Right renal cortex interstitium (tissue), 3 donors: ENCODE results near the gene EIF1. TPM values are rescaled to one million over a fixed set of nuclear protein-coding genes. Genes with fewer than 3 reads are reported as not detected.

Experiments used
- DNase-seq, 3 donors: peaks; one replicate each; pipeline ENCODE4 v3.0.0-alpha.2; 2013; ENCODE audit warnings: low read depth in 3 of 3, low spot score in 2 of 3
- polyA plus RNA-seq, 3 donors: library from polyadenylated mRNA; unstranded; fragments of 120-200 nt; gene quantifications; one replicate each; pipeline ENCODE4 v1.2.1, GENCODE V29; 2013; ENCODE audit not compliant: insufficient read length in 3 of 3

The EIF1 gene
- polyA plus RNA-seq, 3 donors, result 766 to 777 (median 774) TPM

DNA sequence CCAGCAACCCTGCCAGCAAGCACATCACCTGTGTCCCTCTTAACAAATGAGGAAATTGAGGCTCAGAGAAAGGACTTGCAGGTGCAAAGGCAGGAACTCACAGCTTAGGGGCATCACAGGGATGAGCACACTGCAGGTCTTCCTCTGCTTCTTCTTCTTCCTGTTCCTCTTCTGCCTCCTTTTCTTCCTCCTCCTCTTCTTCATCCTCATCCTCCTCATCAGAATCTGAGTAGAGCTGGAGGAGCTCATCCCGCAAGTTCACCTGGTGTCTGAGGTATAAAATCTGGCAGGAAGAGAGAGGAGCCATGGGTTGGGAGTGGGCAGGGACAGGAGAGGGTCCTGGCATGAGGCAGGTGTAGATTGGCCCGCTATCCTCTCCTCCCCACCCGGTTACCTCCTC, 43.2 kb downstream of the EIF1 start:
- DNase-seq, result no peak

DNA sequence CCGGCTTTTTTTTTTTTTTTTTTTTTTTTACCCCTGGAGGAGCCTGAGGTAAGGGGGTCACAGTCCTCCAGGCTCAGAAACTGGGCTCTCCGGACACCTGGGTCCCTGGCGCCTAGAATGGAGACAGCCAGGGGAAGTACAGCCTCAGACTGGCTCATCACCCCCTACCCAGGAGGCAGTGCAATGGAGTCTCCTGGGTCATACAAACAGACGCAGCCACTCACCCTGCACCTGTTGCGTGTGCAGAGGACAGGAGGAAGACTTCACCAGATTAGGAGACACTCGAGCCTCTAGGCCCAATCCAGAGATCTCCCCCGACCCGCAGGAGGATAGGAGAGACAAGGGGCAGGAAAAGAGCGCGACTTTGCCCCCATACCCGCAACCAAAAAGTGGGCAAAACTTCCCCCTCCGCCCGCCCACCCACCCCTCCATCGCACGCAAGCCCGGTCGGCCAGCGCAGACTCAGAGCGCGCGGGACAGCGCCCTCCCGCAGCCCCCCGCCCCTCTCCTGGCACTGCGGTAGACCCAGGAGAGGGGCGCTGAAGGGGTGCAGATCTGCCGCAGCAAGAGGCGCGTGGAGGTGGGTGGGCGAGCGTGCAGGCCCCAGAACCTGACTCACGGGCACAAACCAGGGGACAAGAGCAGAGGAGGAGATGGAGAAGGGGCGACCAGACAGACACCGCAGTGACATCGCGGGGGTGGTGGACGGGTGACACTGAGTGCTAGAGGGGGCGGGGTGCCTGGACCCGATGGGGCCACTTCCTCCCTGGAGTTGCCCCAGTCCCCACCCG, 44.9 kb downstream of the EIF1 start:
- DNase-seq, result no peak

GRCh38 chr17:41734139-41734948, 45.7 kb downstream of the EIF1 start, which contains the start of gene HAP1:
Gene HAP1 (minus strand): TSS chr17:41734643. CDS start chr17:41734634, 9 bp downstream.
- no peak for DNase-seq

DNA sequence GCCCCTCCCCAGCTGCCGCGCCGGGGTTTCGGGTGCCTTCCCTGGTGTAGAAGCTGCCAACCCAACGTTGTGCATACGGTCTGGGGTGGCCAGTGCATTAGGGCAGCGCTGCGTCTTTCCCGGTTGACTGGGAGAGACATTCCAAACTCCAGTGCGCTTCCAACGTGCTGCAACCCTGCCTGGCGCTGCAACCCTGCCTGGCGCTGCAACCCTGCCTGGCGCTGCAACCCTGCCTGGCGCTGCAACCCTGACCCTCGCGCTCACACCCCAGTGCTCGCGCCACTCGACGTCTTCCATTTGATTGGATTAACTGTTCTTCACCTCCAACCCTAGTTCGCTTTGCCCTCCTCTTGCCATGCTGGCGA, 46.2 kb downstream of the EIF1 start:
- DNase-seq, result no peak

GRCh38 chr17:41735744-41736143, 47.1 kb downstream of the EIF1 start:
- no peak for DNase-seq

DNA sequence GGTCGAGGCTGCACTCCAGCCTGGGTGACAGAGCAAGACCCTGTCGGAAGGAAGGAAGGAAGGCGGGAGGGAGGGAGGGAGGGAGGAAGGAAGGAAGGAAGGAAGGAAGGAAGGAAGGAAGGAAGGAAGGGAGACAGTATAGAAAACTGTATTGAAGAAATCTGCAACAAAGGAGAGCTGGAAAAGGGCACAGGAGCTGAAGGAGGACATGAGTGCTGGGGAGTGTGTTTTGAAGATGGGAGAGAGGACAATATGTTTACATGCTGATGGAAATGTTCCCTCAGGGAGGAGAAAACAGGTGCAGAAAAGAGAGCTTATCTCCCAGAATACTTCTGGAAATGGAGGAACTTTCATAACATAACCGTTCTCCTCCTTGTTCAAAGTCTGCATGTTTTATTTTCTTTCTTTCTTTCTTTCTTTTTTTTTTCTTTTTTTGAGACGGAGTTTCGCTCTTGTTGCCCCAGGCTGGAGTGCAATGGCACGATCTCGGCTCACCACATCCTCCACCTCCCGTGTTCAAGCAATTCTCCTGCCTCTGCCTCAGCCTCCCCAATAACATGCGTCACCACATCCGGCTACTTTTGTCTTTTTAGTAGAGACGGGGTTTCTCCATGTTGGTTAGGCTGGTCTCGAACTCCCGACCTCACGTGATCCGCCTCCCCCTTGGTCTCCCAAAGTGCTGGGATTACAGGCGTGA, 48.4 kb downstream of the EIF1 start:
- DNase-seq, result no peak

DNA sequence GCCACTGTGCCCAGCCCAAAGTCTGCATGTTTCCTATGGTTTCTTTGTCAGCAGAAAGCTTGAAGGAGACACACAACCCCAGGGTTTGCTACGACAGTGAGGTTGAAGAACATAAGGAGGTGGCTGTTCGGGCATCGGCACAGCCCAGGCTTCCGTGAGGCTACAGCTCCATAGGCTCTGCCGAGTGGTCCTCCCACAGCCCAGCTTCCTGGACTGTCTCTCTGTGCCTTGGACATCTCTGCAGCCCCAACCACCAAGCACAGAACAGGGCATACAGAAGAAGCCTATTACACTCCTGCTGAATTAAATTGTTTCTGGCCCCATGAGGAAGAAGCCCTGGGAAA, 49.0 kb downstream of the EIF1 start:
- DNase-seq, result no peak

DNA sequence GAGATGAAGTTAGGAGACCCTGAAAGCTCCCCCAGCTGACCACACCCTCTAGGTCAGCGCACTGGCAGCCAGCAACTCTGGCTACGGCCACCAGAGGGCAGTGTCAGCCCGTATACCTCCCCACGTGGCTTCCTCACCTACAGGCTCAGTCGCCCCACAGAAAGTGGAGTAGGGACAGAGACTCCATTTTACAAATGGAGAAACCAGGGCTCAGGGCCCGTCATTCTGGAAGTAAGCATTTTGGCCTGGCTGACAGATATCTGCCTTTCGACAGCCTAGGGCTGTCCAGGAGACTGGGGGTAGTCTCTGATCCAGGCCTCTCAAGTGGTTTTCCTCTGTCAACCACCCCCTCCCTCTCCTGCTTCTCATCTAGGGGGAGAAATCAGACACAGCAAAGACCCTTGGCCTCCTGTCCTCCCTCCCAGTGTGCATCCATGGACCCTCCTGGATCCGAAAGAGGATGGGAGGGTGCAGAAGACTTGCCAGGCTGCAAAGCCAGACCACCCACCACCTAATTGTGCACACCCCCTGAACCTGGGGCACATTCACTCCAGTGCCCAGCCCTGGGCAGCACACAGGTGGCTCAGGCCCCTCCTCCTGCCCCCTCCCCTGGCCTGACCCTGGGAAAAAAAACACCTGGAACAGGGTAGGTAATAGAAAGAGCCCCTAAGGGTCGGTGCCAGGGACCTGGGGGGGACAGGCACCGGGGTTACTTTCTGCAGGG, 49.6 kb downstream of the EIF1 start:
- peak; percentile 67 to 82 (median 69) for DNase-seq

DNA sequence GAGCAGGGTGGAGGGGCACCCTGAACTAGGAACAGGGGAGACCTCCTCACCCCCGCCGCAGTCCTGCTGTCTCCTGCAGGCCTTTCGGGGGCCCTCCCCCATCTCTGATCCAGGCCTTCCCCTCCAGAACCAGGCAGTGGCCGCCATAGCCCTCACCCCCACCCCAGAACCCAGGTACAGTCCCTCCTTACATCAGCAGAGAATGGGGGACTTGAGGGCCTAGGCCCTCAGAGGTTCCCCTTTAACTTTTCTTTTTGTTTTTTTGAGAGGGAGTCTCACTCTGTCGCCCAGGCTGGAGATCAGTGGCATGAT, 50.1 kb downstream of the EIF1 start:
- DNase-seq, result no peak

- no peak for DNase-seq
These were observed 51.1 kb downstream of the EIF1 start for GRCh38 chr17:41739661-41740352.

- no peak for DNase-seq
These were observed 51.8 kb downstream of the EIF1 start for GRCh38 chr17:41740506-41740905.

- no peak for DNase-seq
These were observed 53.0 kb downstream of the EIF1 start for GRCh38 chr17:41741709-41742108.

Other genes with a start within 250 kb of the EIF1 start
- gene KRT38, start 247.9 kb upstream of the EIF1 start, polyA plus RNA-seq, result not detected
- not detected for gene KRT32, start 221.5 kb upstream of the EIF1 start, polyA plus RNA-seq
- under 1 TPM in 1 of 3 donors, not detected in 2; 0.10 TPM for gene KRT35, start 207.7 kb upstream of the EIF1 start, polyA plus RNA-seq
- gene KRT36, start 199.0 kb upstream of the EIF1 start, polyA plus RNA-seq, result not detected
- gene KRT13, start 183.3 kb upstream of the EIF1 start, polyA plus RNA-seq, result under 1 TPM in 1 of 3 donors, not detected in 2; 0.34 TPM
- 1 to 10 TPM in 1 of 3 donors, under 1 TPM in 2; 0.60 to 1.3 (median 0.89) TPM for gene KRT15, start 170.0 kb upstream of the EIF1 start, polyA plus RNA-seq
- 100 to 1,000 TPM; 139 to 220 (median 177) TPM for gene KRT19, start 160.6 kb upstream of the EIF1 start, polyA plus RNA-seq
- gene KRT9, start 116.8 kb upstream of the EIF1 start, polyA plus RNA-seq, result not detected
- gene KRT14, start 102.0 kb upstream of the EIF1 start, polyA plus RNA-seq, result under 1 TPM; 0.28 to 0.55 (median 0.35) TPM
- gene KRT16, start 76.1 kb upstream of the EIF1 start, polyA plus RNA-seq, result not detected
- gene KRT17, start 64.3 kb upstream of the EIF1 start, polyA plus RNA-seq, result 1 to 10 TPM in 2 of 3 donors, under 1 TPM in 1; 0.98 to 1.6 (median 1.2) TPM
- not detected for gene GAST, start 23.4 kb downstream of the EIF1 start, polyA plus RNA-seq
- gene HAP1, start 45.8 kb downstream of the EIF1 start, polyA plus RNA-seq, result 1 to 10 TPM in 1 of 3 donors, under 1 TPM in 2; 0.69 to 1.1 (median 0.98) TPM
- 100 to 1,000 TPM; 170 to 196 (median 178) TPM for gene JUP, start 97.8 kb downstream of the EIF1 start, polyA plus RNA-seq
- 10 to 100 TPM; 32.8 to 40.6 (median 39.3) TPM for gene P3H4, start 123.1 kb downstream of the EIF1 start, polyA plus RNA-seq
- gene FKBP10, start 124.1 kb downstream of the EIF1 start, polyA plus RNA-seq, result 100 to 1,000 TPM; 123 to 139 (median 125) TPM
- gene NT5C3B, start 147.3 kb downstream of the EIF1 start, polyA plus RNA-seq, result 100 to 1,000 TPM in 2 of 3 donors, 10 to 100 TPM in 1; 99.0 to 122 (median 108) TPM
- gene KLHL10, start 148.9 kb downstream of the EIF1 start, polyA plus RNA-seq, result under 1 TPM; 0.17 to 0.28 (median 0.24) TPM
- gene KLHL11, start 176.5 kb downstream of the EIF1 start, polyA plus RNA-seq, result 10 to 100 TPM in 1 of 3 donors, 1 to 10 TPM in 2; 8.2 to 10.5 (median 9.5) TPM
- gene ACLY, start 230.1 kb downstream of the EIF1 start, polyA plus RNA-seq, result 10 to 100 TPM; 80.8 to 94.8 (median 86.0) TPM
- 1 to 10 TPM; 5.5 to 6.9 (median 6.5) TPM for gene ODAD4, start 241.7 kb downstream of the EIF1 start, polyA plus RNA-seq